PC-3 (cell line): Measurements from ENCODE around the gene HLTF. TPM values are rescaled to one million over a fixed set of nuclear protein-coding genes. Genes with fewer than 3 reads are reported as not detected.

Experiments used
- ATAC-seq: fragments of 200-7000 bp; cut with Tn5 transposase; 2 replicates; pipeline ENCODE4 v1.9.1; 2020; ENCODE audit warnings: mild to moderate bottlenecking, moderate library complexity
- BruUV-seq: library from RNA; stranded (reverse); fragments of 400-500 nt; replicated peaks from 2 replicates; lab custom pipeline; 2021; lab: Mats Ljungman, UMichigan
- CTCF ChIA-PET: fragments of 300-600 bp; sonication (Branson Sonifier 250); formaldehyde crosslinking; loops from one replicate; lab custom pipeline; 2022; ENCODE audit warnings: antibody characterized with exemption; lab: Charles Lee
- POLR2A ChIA-PET: fragments of 300-600 bp; sonication (Branson Sonifier 250); formaldehyde crosslinking; loops from one replicate; lab custom pipeline; 2022; ENCODE audit warnings: antibody characterized with exemption; ENCODE audit not compliant: unreplicated experiment; lab: Charles Lee
- DNase-seq: peaks from one replicate; pipeline ENCODE4 v3.0.0-alpha.2; 2015
- H2AFZ ChIP-seq: fragments of 300-600 bp; sonication (generic); 2 replicates; pipeline ENCODE4 v1.6.0; 2016; ENCODE audit warnings: antibody characterized with exemption, low read length
- H3F3A ChIP-seq: fragments of 300-600 bp; sonication (generic); one replicate; pipeline ENCODE4 v1.6.0; 2017; ENCODE audit warnings: antibody characterized with exemption, low read length, control low read depth, mild to moderate bottlenecking; ENCODE audit not compliant: unreplicated experiment
- H3K27ac ChIP-seq: fragments of 300-600 bp; sonication (generic); 2 replicates; pipeline ENCODE4 v1.5.1; 2016; ENCODE audit warnings: mild to moderate bottlenecking, low read length
- H3K27me3 ChIP-seq: fragments of 300-600 bp; sonication (generic); 2 replicates; pipeline ENCODE4 v1.6.1; 2016; ENCODE audit warnings: low read length, mixed read lengths
- H3K36me3 ChIP-seq: fragments of 300-600 bp; sonication (generic); 2 replicates; pipeline ENCODE4 v1.6.1; 2016; ENCODE audit warnings: low read depth, mixed run types, low read length, mixed read lengths
- H3K4me1 ChIP-seq: fragments of 300-600 bp; sonication (generic); 2 replicates; pipeline ENCODE4 v1.5.1; 2016; ENCODE audit warnings: low read length; ENCODE audit not compliant: insufficient read depth
- H3K4me2 ChIP-seq: fragments of 300-600 bp; sonication (generic); 2 replicates; pipeline ENCODE4 v1.6.0; 2016; ENCODE audit warnings: low read length
- H3K4me3 ChIP-seq: fragments of 300-600 bp; sonication (generic); 2 replicates; pipeline ENCODE4 v1.5.1; 2016; ENCODE audit warnings: mild to moderate bottlenecking, low read length, mixed read lengths
- H3K79me2 ChIP-seq: fragments of 300-600 bp; sonication (generic); 2 replicates; pipeline ENCODE4 v1.6.1; 2017; ENCODE audit warnings: low read length, mixed read lengths
- H3K9ac ChIP-seq: fragments of 300-600 bp; sonication (generic); 2 replicates; pipeline ENCODE4 v1.6.0; 2016; ENCODE audit warnings: mild to moderate bottlenecking, low read length
- H3K9me2 ChIP-seq: fragments of 300-600 bp; sonication (generic); replicated peaks from 2 replicates; pipeline ENCODE4 v1.6.1; 2016; ENCODE audit warnings: mixed run types, low read length, mixed read lengths
- H3K9me3 ChIP-seq: fragments of 300-600 bp; sonication (generic); 2 replicates; pipeline ENCODE4 v1.6.1; 2016; ENCODE audit warnings: low read length, mixed read lengths
- H4K20me1 ChIP-seq: fragments of 300-600 bp; sonication (generic); 2 replicates; pipeline ENCODE4 v1.6.1; 2016; ENCODE audit warnings: low read length, mixed read lengths
- CTCF ChIP-seq: fragments of 300-600 bp; sonication (generic); conservative IDR thresholded peaks from 2 replicates; pipeline ENCODE4 v1.5.1; 2017; ENCODE audit warnings: antibody characterized with exemption, low read depth, mild to moderate bottlenecking, low read length
- EZH2 ChIP-seq: fragments of 300-600 bp; sonication (generic); IDR thresholded peaks from one replicate; pipeline ENCODE4 v1.6.1; 2017; ENCODE audit warnings: antibody characterized with exemption, mild to moderate bottlenecking, low read length; ENCODE audit not compliant: unreplicated experiment
- EZH2phosphoT487 ChIP-seq: fragments of 300-600 bp; sonication (generic); IDR thresholded peaks from 2 replicates; pipeline ENCODE4 v1.6.1; 2018; ENCODE audit warnings: mild to moderate bottlenecking, antibody characterized with exemption, low read length, borderline replicate concordance
- intact Hi-C: fragments of 100-400 bp; cut with micrococcal nuclease; formaldehyde crosslinking; loops from 2 replicates; pipeline ENCODE4 v1.9.0; 2023
- total RNA-seq: library from RNA; depleted of rRNA; stranded (reverse); fragments of >200 nt; gene quantifications from 2 replicates; pipeline ENCODE4 v1.2.3, GENCODE V29; 2014

HLTF gene
- total RNA-seq, 1 experiment from 2014 or later = 43.3 TPM

GRCh38 chr3:149018247-149018646 lies 68.1 kb downstream of the HLTF start:
- H3K4me3 ChIP-seq = no peak overlapping the region
- H3K9me2 ChIP-seq = no peaks in the 10 kb centered on the region
- DNase-seq (no peak), ATAC-seq (no peak)
- no peaks in the 10 kb centered on the region for H3K9me3 ChIP-seq
- BruUV-seq = no TSS peak
- intact Hi-C loops = no loop called here
- no peaks in the 10 kb centered on the region for H3K79me2 ChIP-seq
- no peaks in the 10 kb centered on the region for H3K36me3 ChIP-seq
- no peak overlapping the region for H2AFZ ChIP-seq
- ChIA-PET CTCF (interaction anchor here (0.5 kb wide), 1 partner anchor 62 kb away, joined by 8 read pairs; no protein-coding TSS in a partner anchor), POLR2A (no interaction called here)
- H3K9ac ChIP-seq = no peak overlapping the region
- H4K20me1 ChIP-seq = no peaks in the 10 kb centered on the region
- TF ChIP-seq EZH2phosphoT487 (no peak), EZH2 (no peak), CTCF (no peak)
- no peaks in the 10 kb centered on the region for H3K27me3 ChIP-seq
- no peaks in the 10 kb centered on the region for H3F3A ChIP-seq
- H3K27ac ChIP-seq = no peak overlapping the region
- no peak overlapping the region for H3K4me2 ChIP-seq
- peaks cover 4% of the 10 kb centered on the region; the same call in 1 of the 2 replicates for H3K4me1 ChIP-seq

GRCh38 chr3:149016669-149017541 lies 69.4 kb downstream of the HLTF start:
- intact Hi-C loops = no loop called here
- H3K27ac ChIP-seq = no peak overlapping the region

More at GRCh38 chr3:149016669-149017541, 69.4 kb downstream of the HLTF start:
- Histone ChIP-seq H3K9ac (no peak overlapping the region), H2AFZ (no peak overlapping the region), H3K36me3 (no peaks in the 10 kb centered on the region), H3K4me2 (no peak overlapping the region), H3K4me1 (peaks cover 4% of the 10 kb centered on the region; the same call in 1 of the 2 replicates), H4K20me1 (no peaks in the 10 kb centered on the region), H3K4me3 (no peak overlapping the region), H3K9me2 (no peaks in the 10 kb centered on the region), H3K27me3 (no peaks in the 10 kb centered on the region), H3F3A (no peaks in the 10 kb centered on the region), H3K79me2 (no peaks in the 10 kb centered on the region), H3K9me3 (no peaks in the 10 kb centered on the region)
- DNase-seq = peak; percentile 45
- no TSS peak for BruUV-seq
- CTCF ChIA-PET = no interaction called here
- POLR2A ChIA-PET = no interaction called here
- no peak for TF ChIP-seq CTCF
- TF ChIP-seq EZH2 = no peak
- no peak for TF ChIP-seq EZH2phosphoT487
- ATAC-seq = peak; percentile 37
